GM18526 (cell line): ENCODE measurements around the gene PHACTR1.

Source experiments
- POLR2A ChIP-seq: IDR thresholded peaks from 3 replicates; pipeline ENCODE4 v1.6.1; 2011; ENCODE audit not compliant: insufficient read length; ENCODE audit errors: extremely low read depth

Gene PHACTR1

DNA sequence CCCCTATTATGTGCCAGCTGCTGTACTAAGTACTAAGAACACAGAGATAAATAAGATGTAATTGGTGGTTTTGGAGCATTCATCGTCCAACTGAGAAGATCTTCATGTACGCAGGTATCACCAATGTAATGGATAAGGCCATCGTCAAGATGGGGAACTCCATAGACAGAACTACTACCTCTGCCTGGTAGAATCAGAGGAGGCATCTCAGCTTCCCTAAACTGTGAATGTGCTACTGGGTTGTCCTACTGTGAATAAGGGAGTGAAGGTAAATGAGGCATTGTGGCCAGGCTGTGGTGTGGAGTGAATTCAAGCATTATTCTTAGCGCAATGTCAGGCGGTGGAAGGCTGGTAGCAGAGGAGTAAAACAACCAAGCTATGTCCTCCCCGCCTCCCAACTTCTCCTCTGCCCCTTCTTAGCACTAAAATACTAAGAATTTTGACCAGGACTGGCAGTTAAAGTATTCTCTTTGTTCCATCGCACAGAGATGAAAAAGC is 543.6 kb downstream of the PHACTR1 start:
- TF ChIP-seq POLR2A, result no peak

DNA sequence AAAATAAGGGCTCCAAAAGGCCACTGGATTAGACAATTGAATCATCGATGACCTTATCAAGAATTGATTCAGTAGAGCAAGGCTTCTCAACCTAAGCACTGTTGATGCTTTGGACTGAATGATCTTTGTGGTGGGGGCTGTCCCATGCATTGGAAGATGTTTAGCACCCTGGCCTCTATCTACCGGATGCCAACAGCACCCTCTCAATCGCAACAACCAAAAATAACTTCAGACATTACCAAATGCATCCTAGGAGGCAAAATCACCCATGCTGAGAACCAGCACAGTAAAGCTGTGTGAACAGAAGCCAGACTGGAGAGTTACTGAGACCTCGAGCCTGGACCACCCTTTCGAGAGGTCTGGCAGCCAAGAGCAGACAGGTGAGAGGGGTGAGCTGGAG is 544.3 kb downstream of the PHACTR1 start:
- no peak for TF ChIP-seq POLR2A

DNA sequence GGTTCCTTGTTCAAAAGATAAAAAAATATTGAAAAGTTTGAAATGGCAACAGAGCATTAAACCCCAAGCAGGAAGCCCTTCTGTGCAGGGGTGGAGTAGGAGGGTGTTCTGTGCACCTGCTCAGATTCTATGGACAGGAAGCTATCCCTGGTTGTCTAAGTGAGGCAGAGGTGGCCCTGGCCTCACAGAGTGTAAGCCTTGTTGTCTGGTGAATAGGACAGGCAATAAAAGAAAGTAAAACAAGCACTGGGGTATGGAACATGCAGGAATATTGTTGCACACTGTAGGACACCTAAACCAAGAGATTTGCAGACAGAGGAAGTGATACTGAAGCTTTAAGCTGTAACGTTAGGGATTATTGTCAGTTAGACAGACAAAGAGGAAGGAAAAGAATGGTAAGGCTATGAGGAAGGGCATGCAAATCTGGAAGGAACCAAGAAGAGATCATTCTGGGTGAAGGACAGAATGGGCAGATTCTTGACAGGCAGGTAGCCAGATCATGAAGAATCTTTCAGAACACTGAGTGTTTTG is 545.0 kb downstream of the PHACTR1 start:
- TF ChIP-seq POLR2A, result no peak

DNA sequence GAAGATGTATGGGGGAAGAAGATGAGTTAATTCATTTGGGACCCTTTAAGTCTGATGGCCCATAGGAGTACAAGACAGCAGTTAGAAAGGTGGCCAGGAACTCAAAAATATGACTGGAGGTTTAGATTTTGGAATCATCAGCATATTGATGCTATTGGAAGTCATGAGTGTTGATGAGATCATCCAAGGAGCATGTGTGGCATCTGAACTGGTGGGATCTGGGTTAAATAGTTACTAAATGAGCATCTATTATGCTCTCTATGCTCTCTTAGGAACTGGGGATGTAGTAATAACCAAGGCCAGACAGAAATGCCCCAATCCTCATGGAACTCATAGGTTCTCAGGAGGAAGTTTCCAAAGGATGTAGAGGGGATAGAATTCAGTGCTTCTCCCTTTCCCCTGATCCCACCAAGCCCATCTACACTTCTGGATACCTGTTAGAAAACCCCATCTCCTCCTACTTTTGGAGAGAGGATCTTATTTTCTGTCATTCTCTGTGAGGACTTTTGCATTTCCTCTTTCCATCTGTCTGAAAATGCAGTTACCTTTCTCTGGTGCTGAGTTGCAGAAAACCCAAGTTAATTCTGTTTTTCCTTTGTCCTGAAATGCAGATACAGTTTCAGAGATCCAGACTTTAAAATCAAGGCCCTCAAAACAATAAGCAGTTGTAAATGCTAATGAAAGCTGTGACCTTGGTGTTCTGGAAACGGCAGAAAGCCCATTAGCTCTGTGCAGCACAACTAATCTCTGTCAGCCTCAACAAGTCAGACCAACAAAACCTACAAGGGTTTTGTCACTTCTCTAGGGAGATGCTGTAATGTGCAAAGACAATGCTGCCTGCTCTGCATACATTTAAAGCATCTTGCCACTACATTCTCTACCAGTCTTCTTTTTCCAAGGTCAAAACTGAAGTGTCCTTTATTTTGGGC is 546.0 kb downstream of the PHACTR1 start:
- TF ChIP-seq POLR2A, result no peak

DNA sequence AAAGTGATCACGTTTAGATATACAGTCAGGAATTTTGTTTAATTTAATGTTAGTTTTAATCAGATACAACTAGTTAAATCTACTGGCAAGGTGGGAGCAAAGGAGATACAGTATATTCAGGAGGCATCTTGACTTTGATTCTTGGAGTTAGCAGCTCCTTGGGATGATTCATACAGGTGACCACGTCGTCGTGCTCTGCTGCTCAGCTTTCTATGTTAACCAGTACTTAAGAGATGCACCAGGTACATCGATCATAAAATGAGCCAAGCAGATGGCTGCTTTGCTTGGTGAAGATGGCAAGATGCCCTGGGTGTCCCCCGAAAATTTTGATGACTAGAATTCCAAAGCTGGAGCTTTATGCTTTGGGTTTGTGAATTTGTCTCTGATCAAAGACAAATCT is 547.1 kb downstream of the PHACTR1 start:
- no peak for TF ChIP-seq POLR2A

DNA sequence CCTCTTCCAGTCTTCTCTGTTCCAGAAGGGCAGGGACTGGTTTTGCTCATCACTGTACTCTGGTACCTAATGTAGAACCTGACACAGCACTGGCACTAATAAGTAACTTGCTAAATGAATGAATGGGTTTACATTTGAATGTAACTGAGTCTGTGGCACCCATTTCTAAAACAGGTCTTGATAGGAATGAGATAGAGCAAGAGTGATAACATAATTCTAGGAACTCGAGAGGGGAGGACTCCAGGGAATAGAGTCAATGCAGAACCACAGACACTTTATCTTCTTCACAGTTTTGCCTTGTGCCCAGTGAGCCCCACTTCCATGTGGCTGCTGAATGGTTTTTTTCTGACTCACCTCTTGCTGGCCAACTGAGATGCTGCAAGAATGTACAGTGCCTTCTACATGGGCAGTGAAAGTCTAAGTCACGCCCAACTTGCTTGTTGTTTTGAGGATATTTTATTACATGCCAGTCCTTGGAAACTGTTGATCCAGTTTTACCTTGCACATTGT is 550.6 kb downstream of the PHACTR1 start:
- TF ChIP-seq POLR2A, result no peak

DNA sequence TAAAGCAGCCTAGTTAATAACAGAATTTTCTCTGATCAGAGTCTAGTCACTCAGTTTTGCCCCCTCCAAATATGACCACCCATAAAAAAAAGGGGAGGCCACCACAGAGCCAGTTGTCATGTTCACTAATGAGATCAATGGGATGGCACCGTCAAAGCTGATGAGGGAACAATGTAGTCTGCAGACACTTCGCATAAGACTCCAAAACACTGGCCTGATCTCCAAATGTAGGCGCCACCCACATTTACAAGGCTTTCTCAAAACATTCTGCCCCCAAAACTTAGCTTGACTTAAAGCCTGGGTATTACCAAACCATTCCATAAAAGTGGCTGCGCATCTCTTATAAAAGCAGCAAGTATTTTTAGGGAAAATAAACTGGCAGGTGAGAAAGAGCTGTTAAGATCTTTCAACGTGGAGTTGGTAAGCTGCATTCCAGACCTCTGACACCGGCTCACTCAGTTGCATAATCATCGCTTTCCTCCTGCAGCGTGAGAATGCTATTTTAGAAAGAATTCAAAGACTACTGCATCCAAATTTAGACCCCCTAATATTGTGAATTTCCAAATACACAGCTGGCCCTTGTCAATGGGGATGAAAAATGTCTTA is 552.4 kb downstream of the PHACTR1 start:
- TF ChIP-seq POLR2A, result no peak

DNA sequence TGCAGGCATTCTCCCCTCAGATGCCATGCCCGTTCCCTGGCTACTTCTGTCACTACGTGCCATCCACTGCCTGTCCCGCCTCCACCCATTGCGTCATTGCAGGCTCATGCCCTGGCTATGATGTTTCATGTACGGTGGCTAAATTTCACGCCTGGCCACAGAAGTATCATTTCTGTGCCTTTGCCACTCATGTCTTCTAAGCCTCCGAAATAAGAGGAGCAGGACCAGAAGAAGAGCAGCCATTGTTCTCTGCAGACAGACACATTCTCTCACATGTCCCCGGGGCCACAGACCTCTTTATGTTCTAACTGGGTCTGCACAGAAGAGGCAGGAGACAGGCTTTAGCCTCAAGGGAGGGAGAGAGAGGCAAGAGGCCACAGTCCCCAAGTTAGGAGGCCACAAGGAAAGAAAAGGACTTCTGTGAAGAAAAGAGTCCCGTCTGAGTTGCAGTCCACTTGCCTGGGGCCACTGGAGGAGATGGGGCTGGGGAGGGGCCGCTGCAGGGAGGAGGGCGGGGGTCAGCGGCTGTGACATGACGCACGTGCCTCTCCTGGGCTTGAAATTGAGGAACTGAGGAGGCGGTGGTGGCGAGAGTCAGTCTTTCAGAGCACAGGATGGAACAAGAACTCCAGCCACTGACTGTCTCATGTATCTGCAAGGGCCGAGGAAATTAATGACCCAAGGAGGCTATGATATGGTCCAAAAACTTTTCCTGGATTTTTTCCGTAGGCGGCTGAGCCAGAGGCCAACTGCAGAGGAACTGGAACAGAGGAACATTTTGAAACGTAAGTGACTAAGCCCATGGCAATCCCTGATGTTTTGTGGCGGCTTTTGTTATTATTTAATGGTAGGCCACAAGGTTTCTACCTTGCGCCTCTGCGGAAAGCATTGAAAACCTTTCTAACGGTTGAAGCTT is 555.8 kb downstream of the PHACTR1 start:
- TF ChIP-seq POLR2A, result peak; percentile 58

DNA sequence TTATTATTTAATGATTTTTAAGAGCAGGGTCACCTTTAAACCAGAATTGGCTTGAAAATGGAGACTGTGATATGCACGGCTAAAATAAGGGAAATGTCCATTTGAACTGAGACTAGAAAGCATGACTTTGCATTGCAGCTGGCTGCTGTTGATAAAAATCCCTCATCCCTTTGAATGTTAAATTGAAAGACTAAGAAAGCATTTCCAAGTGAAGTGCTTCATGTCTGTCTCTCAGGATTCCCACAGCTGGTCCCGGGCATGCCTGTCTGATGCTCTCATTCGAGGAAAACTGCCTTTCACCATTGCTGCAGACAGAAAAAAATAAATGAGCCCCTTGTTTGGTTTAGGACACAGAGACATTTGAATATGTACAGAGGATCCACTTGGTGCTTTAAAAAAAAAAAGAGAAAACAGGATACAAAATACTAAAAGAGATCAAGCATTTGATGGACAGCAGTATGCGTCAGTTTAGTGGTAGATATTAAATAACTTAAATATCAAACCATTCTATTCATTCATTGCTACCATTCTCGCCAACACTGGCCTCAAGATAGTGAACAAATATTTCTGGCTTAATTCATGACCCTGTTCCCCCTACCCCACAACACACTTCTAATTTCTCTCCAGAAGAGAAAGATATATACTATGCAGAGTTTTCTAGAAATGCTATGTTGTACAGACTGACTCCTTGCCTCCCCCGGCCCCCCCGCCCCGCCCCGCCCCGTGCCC is 556.8 kb downstream of the PHACTR1 start:
- no peak for TF ChIP-seq POLR2A

DNA sequence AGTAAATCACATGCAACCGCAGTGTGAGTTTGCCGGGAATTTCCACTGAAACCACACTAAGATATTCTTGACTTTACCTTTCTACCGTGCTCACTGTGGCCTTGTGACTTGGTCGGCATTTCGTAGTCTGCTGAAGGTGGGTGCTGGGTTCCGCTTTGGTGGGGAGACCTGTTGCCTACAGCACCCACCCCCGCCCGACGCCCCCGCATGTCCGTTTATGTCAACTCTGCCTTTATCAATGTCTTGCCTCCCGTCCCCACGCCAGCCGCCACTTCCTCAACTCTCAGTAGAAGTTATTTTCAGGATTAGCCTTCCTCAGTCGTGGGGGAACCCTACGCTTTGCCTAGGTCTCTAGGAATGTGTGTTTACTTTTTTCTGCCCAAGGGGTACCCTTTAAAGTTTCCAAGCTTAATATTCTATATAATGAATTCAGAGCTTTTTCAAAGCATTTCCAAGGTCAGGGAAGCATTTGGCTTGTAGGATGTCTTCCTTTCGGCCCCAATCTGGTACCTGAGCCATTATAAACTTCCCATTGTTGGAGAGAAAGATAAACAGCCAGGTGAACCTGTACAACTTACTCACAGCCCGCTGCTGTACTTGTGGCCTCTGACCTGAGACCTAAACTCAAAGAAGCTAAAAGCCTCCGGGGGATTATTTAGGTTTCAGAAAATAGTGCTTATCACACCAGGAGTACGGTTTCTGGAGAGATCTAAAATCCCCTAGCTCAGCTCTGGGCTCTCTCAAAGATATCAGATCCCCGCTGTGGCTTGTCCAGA is 557.6 kb downstream of the PHACTR1 start:
- TF ChIP-seq POLR2A, result peak; percentile 27

DNA sequence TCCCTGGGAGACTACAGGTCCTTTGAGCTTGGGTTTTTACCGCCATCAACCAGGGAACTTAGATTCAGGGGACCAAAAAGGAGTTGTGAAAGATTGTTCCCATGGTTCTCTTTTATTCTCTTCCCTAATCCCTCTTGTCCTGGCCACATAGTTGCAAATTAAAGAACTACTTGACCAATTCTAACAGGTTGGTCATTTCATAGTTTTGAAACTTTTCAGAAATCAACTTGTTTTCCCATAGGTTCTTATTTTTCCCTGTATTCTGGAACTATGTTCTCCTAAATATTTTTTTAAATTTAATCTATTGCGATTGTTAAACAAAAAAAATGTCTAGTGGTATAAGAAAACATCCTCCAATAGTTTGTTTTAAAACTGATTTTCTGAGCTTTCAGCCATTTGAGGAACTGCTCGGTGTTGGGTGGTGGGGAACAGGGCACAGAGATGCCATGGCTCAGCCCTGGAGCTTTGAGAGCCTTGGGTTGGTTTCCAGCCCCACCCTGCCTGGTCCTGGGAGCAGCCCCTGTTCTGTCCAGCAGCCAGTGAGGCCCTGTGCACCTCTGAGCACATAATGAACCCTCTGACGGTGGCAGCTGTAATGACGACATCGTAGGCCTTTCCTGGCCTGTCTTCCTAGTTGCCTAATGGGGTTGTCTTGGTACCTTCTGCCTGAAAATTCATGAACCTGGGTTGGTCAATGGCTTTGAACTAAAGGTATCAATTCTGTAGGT is 558.3 kb downstream of the PHACTR1 start:
- no peak for TF ChIP-seq POLR2A

DNA sequence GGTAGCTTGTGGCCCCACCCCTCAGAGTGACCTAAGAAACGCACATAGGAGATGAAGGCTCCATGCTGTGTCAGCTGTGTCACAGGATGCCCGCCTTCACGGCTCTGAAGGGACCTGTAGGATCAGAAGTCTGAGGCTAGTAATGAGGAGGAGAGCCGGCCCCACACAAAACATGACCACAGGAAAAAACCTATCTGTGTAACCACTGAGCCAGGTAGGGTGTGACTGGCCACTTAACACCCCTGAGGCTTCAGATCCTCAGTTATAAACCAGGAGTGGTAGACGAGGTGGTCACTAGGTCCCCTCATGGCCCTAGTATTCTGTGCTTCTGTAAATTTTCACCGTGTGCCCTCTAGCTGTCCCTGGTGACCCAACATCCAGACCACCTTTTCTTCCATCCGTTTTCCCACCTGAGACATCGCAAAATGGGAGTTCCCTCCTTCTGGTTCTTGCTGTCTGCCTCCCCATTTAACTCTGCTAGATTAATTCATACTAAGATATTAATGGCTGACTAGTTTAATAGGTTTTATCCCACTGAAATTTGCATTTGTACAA is 558.9 kb downstream of the PHACTR1 start:
- no peak for TF ChIP-seq POLR2A
